Omental fat pad (tissue), 4 donors: ENCODE data around the gene SLC44A3. TPM values are rescaled to one million over a fixed set of nuclear protein-coding genes. Genes with fewer than 3 reads are reported as not detected.

Source experiments
- ATAC-seq: fragments of 150-250 bp; one replicate; pipeline ENCODE4 v1.9.1; 2016; ENCODE audit warnings: mild to moderate bottlenecking, moderate library complexity; ENCODE audit not compliant: low FRiP score
- DNase-seq: peaks from one replicate; pipeline ENCODE4 v3.0.0-alpha.2; 2019; ENCODE audit warnings: low spot score
- total RNA-seq, 4 donors: library from RNA; depleted of rRNA; stranded (reverse); fragments of >200 nt; gene quantifications; one replicate each; pipeline ENCODE4 v1.1.0, GENCODE V29; 2016
- TF ChIP-seq, protein P1 (sequence below), 3 donors: fragments of 450-650 bp; IDR thresholded peaks; one replicate each; pipeline ENCODE4 v1.5.1; 2016 to 2017; ENCODE audit warnings: antibody characterized with exemption in 3 of 3, mild to moderate bottlenecking in 3 of 3, moderate library complexity in 2 of 3

SLC44A3 gene
- total RNA-seq, 4 donors from 2014 or later: 1.3 to 1.9 (median 1.4) TPM

DNA sequence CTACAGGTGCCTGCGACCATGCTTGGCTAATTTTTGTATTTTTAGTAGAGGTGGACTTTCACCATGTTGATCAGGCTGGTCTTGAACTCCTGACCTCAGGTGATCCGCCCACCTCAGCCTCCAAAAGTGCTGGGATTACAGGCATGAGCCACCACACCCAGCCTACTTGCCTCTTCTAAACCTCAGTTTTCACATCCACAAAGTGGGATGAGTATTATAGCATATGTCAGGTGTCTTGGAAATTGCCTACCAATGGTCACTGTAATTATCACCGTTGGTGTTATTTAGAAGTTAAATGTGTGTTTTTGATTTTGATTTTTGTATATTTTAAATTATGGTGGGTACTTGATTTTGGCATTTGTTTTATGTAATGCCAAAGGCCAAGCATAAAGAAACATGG lies 36.7 kb downstream of the SLC44A3 start:
- ATAC-seq: no peak
- DNase-seq: no peak
- TF ChIP-seq, protein P1, sequence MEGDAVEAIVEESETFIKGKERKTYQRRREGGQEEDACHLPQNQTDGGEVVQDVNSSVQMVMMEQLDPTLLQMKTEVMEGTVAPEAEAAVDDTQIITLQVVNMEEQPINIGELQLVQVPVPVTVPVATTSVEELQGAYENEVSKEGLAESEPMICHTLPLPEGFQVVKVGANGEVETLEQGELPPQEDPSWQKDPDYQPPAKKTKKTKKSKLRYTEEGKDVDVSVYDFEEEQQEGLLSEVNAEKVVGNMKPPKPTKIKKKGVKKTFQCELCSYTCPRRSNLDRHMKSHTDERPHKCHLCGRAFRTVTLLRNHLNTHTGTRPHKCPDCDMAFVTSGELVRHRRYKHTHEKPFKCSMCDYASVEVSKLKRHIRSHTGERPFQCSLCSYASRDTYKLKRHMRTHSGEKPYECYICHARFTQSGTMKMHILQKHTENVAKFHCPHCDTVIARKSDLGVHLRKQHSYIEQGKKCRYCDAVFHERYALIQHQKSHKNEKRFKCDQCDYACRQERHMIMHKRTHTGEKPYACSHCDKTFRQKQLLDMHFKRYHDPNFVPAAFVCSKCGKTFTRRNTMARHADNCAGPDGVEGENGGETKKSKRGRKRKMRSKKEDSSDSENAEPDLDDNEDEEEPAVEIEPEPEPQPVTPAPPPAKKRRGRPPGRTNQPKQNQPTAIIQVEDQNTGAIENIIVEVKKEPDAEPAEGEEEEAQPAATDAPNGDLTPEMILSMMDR (IDR thresholded peaks at IDR 0.05): no peak

DNA sequence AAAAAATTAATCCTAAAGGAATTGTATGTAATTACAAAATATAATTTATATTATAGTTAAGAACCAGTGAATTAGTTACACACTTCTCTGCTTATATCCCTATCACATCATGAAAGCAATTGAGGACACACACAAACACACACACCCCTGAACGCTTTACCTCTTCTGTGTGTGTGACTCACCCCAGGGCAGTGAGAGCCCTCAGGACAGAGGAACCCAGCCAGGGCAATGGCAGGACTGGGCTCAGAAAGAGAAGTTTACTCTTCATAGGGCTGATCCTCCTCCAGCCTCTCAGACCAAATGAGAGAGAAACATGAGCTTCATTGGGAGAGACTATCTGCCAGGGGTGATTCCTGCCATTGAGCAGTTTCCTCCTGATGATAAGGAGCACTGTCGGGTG lies 38.1 kb downstream of the SLC44A3 start:
- DNase-seq (no peak), ATAC-seq (no peak)
- TF ChIP-seq, protein P1 (IDR thresholded peaks at IDR 0.05): no peak

DNA sequence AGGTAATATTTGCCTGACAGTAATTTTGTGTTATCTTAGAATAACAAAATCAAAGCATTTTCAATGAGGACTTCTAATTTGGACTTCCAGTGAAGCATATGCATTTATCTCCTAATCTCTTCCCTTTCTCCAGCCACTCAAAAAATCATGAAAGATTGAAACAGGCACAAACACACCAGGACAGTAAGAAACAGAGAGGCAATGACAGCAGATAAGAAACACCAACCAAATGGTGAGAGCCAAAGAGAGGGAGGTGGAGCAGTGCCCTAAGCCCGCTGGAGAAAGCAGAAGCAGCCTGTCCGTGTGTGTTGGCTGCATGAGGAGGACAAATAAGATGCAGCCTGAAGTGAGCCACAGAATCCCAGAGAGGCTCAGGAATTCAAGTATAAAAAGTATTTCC lies 39.0 kb downstream of the SLC44A3 start:
- DNase-seq (no peak), ATAC-seq (no peak)
- TF ChIP-seq, protein P1 (IDR thresholded peaks at IDR 0.05): no peak

DNA sequence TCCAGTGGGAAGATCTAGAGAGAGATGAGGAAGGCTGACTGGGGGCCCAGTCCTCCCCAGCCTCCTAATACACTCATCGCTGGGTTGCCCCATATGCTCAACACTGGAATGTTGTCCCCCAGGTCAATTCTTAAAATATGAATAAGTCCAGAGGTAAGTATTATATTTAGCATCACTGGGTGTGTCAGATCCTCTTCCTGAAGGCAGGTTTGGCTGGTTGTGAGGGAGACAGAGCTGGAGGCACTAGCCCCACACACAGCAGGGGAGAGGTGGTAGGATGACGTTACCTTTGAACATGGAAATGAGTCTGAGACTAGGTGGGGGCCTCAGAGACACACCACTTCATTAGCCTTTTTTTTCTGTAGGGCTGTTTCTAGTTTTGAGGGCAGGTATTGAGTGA lies 42.6 kb downstream of the SLC44A3 start:
- TF ChIP-seq, protein P1 (IDR thresholded peaks at IDR 0.05): no peak
- no peak for DNase-seq
- peak; percentile 5 for ATAC-seq

DNA sequence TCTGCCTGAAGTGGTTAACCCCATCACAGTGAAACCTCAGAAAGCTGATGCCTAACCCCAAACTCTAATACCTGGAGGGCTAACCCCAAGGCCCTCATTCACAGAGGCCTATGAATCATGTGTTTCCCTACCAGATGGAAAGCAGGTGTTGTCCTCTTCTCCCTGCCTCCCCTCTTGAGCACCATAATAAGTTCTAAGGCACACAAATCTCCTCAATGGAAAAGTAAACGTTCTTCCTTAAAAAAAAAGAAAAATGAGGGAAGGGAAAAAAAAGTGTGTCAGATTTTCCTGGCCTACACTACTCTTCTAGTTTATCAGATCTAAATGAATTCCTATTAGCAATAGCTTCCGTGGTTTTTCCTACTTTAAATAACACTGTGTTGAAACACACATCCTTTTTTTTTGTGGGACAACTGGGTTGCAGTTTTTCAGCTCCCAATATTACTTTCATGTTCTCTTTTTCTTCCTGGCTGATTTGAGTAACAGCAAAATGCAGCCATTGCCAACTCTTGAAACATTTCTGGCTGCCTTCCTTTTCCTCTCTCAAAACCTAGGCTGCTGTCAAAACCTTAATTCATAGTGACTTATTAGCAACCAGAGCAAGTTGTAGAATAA lies 43.2 kb downstream of the SLC44A3 start:
- DNase-seq: no peak
- TF ChIP-seq, protein P1 (IDR thresholded peaks at IDR 0.05): no peak
- peak; percentile 67 for ATAC-seq

DNA sequence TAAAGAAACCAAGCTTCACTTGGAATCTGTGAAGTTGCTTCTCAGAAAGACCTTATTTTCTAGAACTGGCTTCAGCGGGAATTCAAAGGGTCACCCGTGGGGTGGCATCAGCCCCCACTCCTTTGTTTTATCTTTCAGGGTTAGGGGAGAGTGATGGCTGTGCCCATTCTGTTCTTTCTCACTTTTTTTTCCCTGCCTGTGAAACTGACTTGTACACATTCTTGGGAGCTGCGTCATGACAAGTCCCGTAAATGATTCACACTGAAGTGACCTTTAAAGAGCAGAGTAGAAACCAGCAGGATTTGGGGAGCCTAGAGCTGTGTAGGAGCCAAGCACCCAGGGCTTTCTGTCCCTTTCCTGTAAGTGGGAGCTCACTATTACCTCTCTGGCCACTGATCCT lies 43.8 kb downstream of the SLC44A3 start:
- ATAC-seq: peak; percentile 88

DNA sequence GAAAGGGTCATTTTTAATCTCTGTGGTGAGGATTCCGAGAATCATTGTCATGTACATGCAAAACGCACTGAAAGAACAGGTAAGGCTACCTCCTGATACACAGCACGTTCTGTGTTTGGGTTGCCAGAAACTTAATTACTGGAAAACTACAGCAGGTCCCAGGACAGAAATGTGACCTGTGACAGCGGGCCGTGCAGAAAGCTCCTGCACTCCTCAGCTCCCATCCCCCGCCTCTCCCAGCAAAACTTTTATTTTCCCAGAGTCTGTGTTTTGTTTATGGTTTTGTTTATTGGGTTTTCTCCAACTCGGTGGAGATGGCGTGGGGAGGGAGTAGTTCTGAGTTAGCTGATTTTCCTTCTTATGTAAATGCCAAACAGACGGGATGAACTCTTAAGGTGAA lies 44.7 kb downstream of the SLC44A3 start:
- TF ChIP-seq, protein P1 (IDR thresholded peaks at IDR 0.05): no peak
- no peak for ATAC-seq

More for the DNA sequence above, 43.8 kb downstream of the SLC44A3 start:
- TF ChIP-seq, protein P1 (IDR thresholded peaks at IDR 0.05): no peak
- DNase-seq: peak; percentile 54

More for the DNA sequence above, 44.7 kb downstream of the SLC44A3 start:
- DNase-seq: no peak
